Nephron (organoid): ENCODE results near the gene PVALEF.

ENCODE experiments used
- H3K27ac Mint-ChIP-seq, 3 experiments: 2 replicates each; pipeline ENCODE4 v1.8.0; 2020; ENCODE audit warnings: mixed read lengths in 3 of 3, mild to moderate bottlenecking in 2 of 3, moderate library complexity in 1 of 3
- H3K27me3 Mint-ChIP-seq: 2 replicates; pipeline ENCODE4 v1.8.0; 2021; ENCODE audit warnings: low read depth, mild to moderate bottlenecking, moderate library complexity, mixed read lengths
- H3K36me3 Mint-ChIP-seq: 2 replicates; pipeline ENCODE4 v1.8.0; 2020; ENCODE audit warnings: low read depth, mixed read lengths
- H3K4me1 Mint-ChIP-seq: 2 replicates; pipeline ENCODE4 v1.8.0; 2020; ENCODE audit warnings: mixed read lengths
- H3K4me3 Mint-ChIP-seq, 3 experiments: 2 replicates each; pipeline ENCODE4 v1.8.0; 2020; ENCODE audit warnings: mild to moderate bottlenecking in 3 of 3, mixed read lengths in 3 of 3, moderate library complexity in 2 of 3
- H3K9me3 Mint-ChIP-seq: 2 replicates; pipeline ENCODE4 v1.8.0; 2020; ENCODE audit warnings: mixed read lengths
- CTCF ChIP-seq, 3 experiments: fragments of 200-600 bp; sonication (generic); IDR thresholded peaks; one replicate each; pipeline ENCODE4 v1.5.0; 2021; ENCODE audit warnings: antibody characterized with exemption in 3 of 3; ENCODE audit not compliant: unreplicated experiment in 3 of 3

The PVALEF gene

GRCh38 chr17:81194225-81194760 lies 29.0 kb downstream of the PVALEF start:
- Mint-ChIP-seq H3K36me3 (peaks cover 4% of the 10 kb centered on the region), H3K4me1 (no peaks in the 10 kb centered on the region)

GRCh38 chr17:81194941-81195901 lies 29.9 kb downstream of the PVALEF start:
- Mint-ChIP-seq H3K4me3 (no peak overlapping the region), H3K9me3 (no peaks in the 10 kb centered on the region), H3K27ac (no peak overlapping the region), H3K27me3 (no peaks in the 10 kb centered on the region), H3K36me3 (peaks cover 4% of the 10 kb centered on the region), H3K4me1 (no peaks in the 10 kb centered on the region)
- TF ChIP-seq CTCF (IDR thresholded peaks at IDR 0.05; ENCODE audit: unreplicated experiment in 3 of 3), result no peak

More at GRCh38 chr17:81194225-81194760, 29.0 kb downstream of the PVALEF start:
- Mint-ChIP-seq H3K27ac (no peak overlapping the region), H3K27me3 (no peaks in the 10 kb centered on the region), H3K9me3 (no peaks in the 10 kb centered on the region), H3K4me3 (no peak overlapping the region)
- TF ChIP-seq CTCF (IDR thresholded peaks at IDR 0.05; ENCODE audit: unreplicated experiment in 3 of 3), result no peak

GRCh38 chr17:81195941-81196495 lies 30.7 kb downstream of the PVALEF start:
- TF ChIP-seq CTCF (IDR thresholded peaks at IDR 0.05; ENCODE audit: unreplicated experiment in 3 of 3), result no peak
- Mint-ChIP-seq H3K4me3 (no peak overlapping the region), H3K9me3 (no peaks in the 10 kb centered on the region), H3K27me3 (no peaks in the 10 kb centered on the region), H3K36me3 (peaks cover 8% of the 10 kb centered on the region), H3K4me1 (no peaks in the 10 kb centered on the region), H3K27ac (no peak overlapping the region)

GRCh38 chr17:81196505-81197408 lies 31.4 kb downstream of the PVALEF start:
- TF ChIP-seq CTCF (IDR thresholded peaks at IDR 0.05; ENCODE audit: unreplicated experiment in 3 of 3), result no peak
- Mint-ChIP-seq H3K36me3 (peaks cover 8% of the 10 kb centered on the region), H3K27me3 (no peaks in the 10 kb centered on the region), H3K4me3 (no peak overlapping the region), H3K9me3 (no peaks in the 10 kb centered on the region), H3K4me1 (no peaks in the 10 kb centered on the region), H3K27ac (no peak overlapping the region)

GRCh38 chr17:81197409-81197795 lies 32.1 kb downstream of the PVALEF start:
- Mint-ChIP-seq H3K36me3 (peaks cover 8% of the 10 kb centered on the region), H3K9me3 (no peaks in the 10 kb centered on the region), H3K4me1 (no peaks in the 10 kb centered on the region), H3K27ac (no peak overlapping the region), H3K27me3 (no peaks in the 10 kb centered on the region), H3K4me3 (no peak overlapping the region)
- TF ChIP-seq CTCF (IDR thresholded peaks at IDR 0.05; ENCODE audit: unreplicated experiment in 3 of 3), result no peak
